Dendritic cell treated with granulocyte-macrophage colony-stimulating factor and Interleukin-4, amounts not matched to agents 40 ng/mL and 50 ng/mL, for 4 days (primary cell): ENCODE measurements around the gene GABRR3.

Experiments used
- H3K27ac Mint-ChIP-seq: one replicate; pipeline ENCODE4 v1.8.0; 2022; ENCODE audit warnings: mild to moderate bottlenecking, mixed read lengths
- H3K27me3 Mint-ChIP-seq: one replicate; pipeline ENCODE4 v1.8.0; 2022; ENCODE audit warnings: mild to moderate bottlenecking, mixed read lengths
- H3K36me3 Mint-ChIP-seq: one replicate; pipeline ENCODE4 v1.8.0; 2022; ENCODE audit warnings: low read depth, mixed read lengths
- H3K4me1 Mint-ChIP-seq: one replicate; pipeline ENCODE4 v1.8.0; 2022; ENCODE audit warnings: low read depth, mixed read lengths
- H3K4me3 Mint-ChIP-seq: one replicate; pipeline ENCODE4 v1.8.0; 2022; ENCODE audit warnings: mild to moderate bottlenecking, moderate library complexity, mixed read lengths
- H3K9me3 Mint-ChIP-seq: one replicate; pipeline ENCODE4 v1.8.0; 2022; ENCODE audit warnings: mixed read lengths
- intact Hi-C: fragments of 100-400 bp; cut with micrococcal nuclease; formaldehyde crosslinking; loops from one replicate; pipeline ENCODE4 v1.15.0; 2022

The GABRR3 gene

DNA sequence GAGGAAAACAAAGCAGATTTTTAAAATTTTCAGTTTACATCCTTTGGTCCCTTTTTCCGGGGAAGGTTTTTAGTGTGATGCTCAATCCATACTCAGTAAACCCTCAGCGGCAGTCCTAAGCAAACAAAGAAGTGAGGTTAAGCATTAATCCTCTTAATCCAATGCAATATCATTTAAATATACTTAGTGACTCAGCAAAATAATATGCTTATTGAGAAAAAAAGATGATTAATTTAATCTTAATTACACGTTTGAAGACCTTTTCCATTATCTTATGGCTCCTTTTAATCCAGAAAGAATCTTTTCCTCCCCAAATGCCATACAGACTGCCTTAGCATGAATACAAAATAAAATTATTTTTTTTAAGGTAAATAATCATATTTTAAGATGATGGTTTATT lies at the start of gene GABRR3:
GABRR3 (minus strand) TSS at position 108 of the 400 bp plus-strand sequence. CDS start 328 bp downstream, outside the sequence.
- no peaks in the 10 kb centered on the region for H3K9me3 Mint-ChIP-seq

DNA sequence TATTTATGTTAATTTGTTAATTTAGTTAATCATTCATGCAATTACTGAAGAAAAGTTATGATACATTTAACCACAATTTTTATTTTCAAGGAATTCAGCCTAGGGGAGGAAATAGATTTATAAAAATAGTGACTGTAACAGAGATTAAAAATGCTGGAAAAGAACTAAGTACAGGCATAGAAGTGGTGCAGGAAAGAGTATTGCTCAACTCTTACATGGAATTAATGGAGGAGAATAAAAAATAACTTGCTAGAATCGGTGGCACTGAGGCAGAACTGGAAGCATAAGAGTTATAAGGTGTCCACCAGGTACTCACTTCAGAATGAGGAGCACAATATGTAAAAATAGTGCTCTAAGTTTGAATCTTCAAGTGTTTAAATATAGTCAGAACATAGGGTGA lies 38.4 kb upstream of the GABRR3 start:
- H3K27ac Mint-ChIP-seq, result no peak overlapping the region
- H3K4me1 Mint-ChIP-seq, result no peaks in the 10 kb centered on the region
- intact Hi-C loops, result no loop called here
- H3K27me3 Mint-ChIP-seq, result no peaks in the 10 kb centered on the region
- H3K36me3 Mint-ChIP-seq, result no peaks in the 10 kb centered on the region
- no peak overlapping the region for H3K4me3 Mint-ChIP-seq
- no peaks in the 10 kb centered on the region for H3K9me3 Mint-ChIP-seq

More for the DNA sequence above, at the start of gene GABRR3:
- peaks cover 10% of the 10 kb centered on the region for H3K27me3 Mint-ChIP-seq
- no peak within 1 kb of the TSS for H3K27ac Mint-ChIP-seq
- intact Hi-C loops, result no loop called here
- H3K4me3 Mint-ChIP-seq, result no peak within 1 kb of the TSS
- peaks cover 5% of the 10 kb centered on the region for H3K4me1 Mint-ChIP-seq
- no peaks in the 10 kb centered on the region for H3K36me3 Mint-ChIP-seq

DNA sequence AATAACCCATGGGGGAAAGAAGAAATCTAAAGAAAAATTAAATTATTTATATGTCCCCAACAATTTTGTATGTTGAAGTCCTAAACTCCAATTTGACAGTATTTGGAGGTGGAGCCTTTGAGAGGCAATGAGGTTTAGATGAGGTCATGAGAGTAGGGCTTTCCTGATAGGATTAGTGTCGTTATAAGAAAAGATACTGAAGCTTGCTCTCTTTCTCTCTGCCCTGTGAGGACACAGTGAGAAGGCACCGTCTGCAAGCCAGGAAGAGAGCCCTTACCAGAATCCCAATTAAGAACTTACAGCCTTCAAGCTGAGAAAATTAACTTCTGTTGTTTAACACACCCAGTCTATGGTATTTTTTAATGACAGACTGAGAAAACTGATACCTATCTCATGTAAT lies 35.7 kb upstream of the GABRR3 start:
- intact Hi-C loops, result no loop called here
- no peaks in the 10 kb centered on the region for H3K27me3 Mint-ChIP-seq
- H3K4me1 Mint-ChIP-seq, result no peaks in the 10 kb centered on the region
- H3K9me3 Mint-ChIP-seq, result no peaks in the 10 kb centered on the region
- no peaks in the 10 kb centered on the region for H3K36me3 Mint-ChIP-seq
- no peak overlapping the region for H3K27ac Mint-ChIP-seq
- no peak overlapping the region for H3K4me3 Mint-ChIP-seq

DNA sequence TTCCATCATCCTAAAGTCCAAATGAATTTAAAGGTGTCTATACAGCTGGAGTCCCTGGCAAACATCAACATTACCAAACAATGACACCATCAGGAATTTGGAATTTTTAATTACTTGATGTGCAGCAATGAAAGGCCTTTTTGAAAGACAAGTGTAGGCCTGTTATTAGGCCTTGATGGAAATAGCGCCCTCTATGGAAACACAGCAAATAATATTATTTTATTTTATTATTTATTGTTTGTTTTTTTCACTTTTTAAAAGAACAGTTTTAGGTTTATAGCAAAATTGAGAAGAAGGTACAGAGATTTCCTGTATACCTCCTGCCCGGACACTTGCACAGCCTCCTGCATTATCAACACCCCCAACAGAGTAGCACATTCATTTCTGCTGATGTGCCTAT lies 33.7 kb upstream of the GABRR3 start:
- intact Hi-C loops, result no loop called here
- Mint-ChIP-seq H3K27me3 (peaks cover 1% of the 10 kb centered on the region), H3K9me3 (no peaks in the 10 kb centered on the region)

DNA sequence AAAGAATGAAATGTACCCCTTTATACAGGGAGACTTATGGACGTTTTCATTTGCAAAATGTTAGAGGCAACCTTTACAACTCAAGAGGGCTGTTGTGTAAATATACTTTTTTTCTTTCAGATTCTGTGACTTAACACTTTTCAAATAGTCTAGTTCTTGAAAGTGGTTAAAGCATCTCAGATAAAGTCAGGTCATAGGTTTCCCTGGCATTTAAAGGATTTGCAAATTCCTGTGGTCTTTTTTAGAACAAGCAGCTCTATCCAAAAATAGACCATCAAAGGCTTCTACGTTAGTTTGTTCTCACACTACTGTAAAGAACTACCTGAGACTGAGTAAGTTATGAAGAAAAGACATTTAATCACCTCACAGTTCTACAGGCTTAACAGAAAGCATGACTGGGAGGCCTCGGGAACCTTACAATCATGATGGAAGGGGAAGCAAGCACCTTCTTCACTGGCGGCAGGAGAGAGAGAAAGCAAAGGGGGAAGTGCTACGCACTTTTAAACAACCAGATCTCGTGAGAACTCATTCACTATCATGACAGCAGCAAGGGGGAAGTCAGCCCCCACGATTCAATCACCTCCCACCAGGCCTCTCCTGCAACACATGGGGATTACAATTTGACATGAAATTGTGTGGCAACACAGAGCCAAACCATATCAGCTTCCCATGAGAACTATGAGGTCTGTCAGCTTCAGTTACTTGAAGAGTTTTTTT lies 23.3 kb upstream of the GABRR3 start:
- H3K36me3 Mint-ChIP-seq, result no peaks in the 10 kb centered on the region
- intact Hi-C loops, result no loop called here
- peaks cover 6% of the 10 kb centered on the region for H3K4me1 Mint-ChIP-seq
- peaks cover 1% of the 10 kb centered on the region for H3K27me3 Mint-ChIP-seq
- no peak overlapping the region for H3K4me3 Mint-ChIP-seq
- no peaks in the 10 kb centered on the region for H3K9me3 Mint-ChIP-seq
- H3K27ac Mint-ChIP-seq, result no peak overlapping the region

More for the DNA sequence above, 33.7 kb upstream of the GABRR3 start:
- H3K27ac Mint-ChIP-seq, result no peak overlapping the region
- H3K4me1 Mint-ChIP-seq, result no peaks in the 10 kb centered on the region
- H3K36me3 Mint-ChIP-seq, result no peaks in the 10 kb centered on the region
- H3K4me3 Mint-ChIP-seq, result no peak overlapping the region

DNA sequence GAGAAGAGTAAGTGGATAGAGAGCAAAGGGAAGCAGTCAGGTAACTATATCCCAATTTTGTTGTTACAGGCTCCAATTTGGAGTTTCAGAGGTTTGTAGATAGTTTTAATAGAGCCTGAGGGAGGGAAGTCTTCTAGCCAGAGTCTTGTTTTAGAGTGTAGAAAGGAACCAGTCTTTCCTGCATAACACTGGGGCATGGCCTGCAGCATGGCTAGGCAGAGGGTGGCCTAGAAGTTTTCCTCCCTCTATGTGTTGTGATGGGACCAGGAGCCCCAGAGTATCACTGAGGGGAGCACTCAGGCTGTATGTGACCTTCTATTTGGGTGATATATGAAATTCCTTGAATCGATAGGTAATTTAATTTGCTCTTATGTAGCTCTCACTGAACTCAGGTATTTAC lies 22.5 kb upstream of the GABRR3 start:
- Mint-ChIP-seq H3K27ac (no peak overlapping the region), H3K36me3 (no peaks in the 10 kb centered on the region), H3K9me3 (no peaks in the 10 kb centered on the region), H3K4me3 (no peak overlapping the region), H3K4me1 (peaks cover 6% of the 10 kb centered on the region), H3K27me3 (peaks cover 1% of the 10 kb centered on the region)
- intact Hi-C loops, result no loop called here

DNA sequence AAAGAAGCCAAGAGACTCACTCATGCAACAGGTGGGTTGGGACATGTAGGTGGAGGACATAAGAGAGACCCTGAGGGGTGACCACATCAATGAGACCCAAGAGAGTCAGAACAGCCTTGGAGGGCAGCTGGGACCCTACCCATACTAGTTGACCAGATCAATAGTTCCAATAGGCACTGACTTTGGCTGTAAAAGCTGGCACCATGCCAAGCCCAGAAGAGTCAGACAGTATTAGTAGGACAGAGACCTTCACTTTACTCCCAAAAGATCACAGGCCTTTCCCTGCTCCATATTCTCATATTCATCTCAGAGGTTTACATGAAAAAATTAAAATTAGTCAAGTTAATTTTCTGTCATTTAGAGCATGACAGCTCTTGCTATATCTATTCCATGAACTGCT lies 20.9 kb upstream of the GABRR3 start:
- Mint-ChIP-seq H3K27ac (no peak overlapping the region), H3K27me3 (peaks cover 1% of the 10 kb centered on the region), H3K4me1 (peaks cover 6% of the 10 kb centered on the region), H3K36me3 (no peaks in the 10 kb centered on the region), H3K4me3 (no peak overlapping the region), H3K9me3 (no peaks in the 10 kb centered on the region)
- intact Hi-C loops, result no loop called here

DNA sequence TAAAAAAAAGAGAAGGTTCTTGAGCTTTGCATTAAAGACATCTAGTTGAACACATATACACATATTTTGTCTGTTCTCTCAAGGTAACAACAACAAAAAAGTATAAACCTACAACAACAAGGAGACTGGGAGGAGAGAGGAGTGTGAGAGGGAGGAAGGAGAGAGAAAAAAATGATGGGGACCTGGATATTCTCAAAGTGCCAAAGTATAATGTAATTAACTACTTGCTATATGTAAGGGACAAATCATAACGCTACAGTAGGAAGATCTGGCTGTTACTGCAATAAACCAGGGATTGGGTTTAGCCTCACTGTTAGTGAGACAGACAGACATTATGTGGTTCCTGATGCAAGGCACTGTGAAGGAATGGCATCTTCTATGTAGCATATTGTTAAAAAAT lies 14.2 kb upstream of the GABRR3 start:
- no peak overlapping the region for H3K27ac Mint-ChIP-seq
- H3K27me3 Mint-ChIP-seq, result no peaks in the 10 kb centered on the region
- no peaks in the 10 kb centered on the region for H3K36me3 Mint-ChIP-seq
- intact Hi-C loops, result loop anchor here (10.0 kb wide), 1 partner anchor 526 kb away; no protein-coding TSS in a partner anchor
- no peaks in the 10 kb centered on the region for H3K9me3 Mint-ChIP-seq
- peaks cover 6% of the 10 kb centered on the region for H3K4me1 Mint-ChIP-seq
- no peak overlapping the region for H3K4me3 Mint-ChIP-seq

DNA sequence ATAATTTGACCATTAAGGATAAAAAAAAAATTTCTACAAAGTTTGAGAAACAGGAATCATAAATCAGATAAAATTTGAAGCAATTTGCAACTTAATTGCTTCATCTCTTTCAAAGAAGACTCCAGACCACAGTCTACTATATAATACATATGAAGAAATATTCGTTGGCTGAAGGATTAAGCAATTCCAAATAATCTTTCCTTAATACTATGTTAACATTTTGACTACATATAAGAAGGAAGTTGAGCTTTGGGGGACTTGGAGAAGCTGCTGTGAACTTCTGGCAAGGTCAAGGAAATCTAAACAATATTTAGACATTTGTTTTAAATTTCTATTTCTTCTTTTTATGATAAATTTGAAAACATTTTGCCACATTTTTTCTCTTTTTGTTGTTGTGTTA lies 13.5 kb upstream of the GABRR3 start:
- Mint-ChIP-seq H3K9me3 (no peaks in the 10 kb centered on the region), H3K27me3 (no peaks in the 10 kb centered on the region), H3K4me1 (peaks cover 6% of the 10 kb centered on the region), H3K27ac (no peak overlapping the region), H3K36me3 (no peaks in the 10 kb centered on the region), H3K4me3 (no peak overlapping the region)
- intact Hi-C loops, result loop anchor here (10.0 kb wide), 1 partner anchor 526 kb away; no protein-coding TSS in a partner anchor

DNA sequence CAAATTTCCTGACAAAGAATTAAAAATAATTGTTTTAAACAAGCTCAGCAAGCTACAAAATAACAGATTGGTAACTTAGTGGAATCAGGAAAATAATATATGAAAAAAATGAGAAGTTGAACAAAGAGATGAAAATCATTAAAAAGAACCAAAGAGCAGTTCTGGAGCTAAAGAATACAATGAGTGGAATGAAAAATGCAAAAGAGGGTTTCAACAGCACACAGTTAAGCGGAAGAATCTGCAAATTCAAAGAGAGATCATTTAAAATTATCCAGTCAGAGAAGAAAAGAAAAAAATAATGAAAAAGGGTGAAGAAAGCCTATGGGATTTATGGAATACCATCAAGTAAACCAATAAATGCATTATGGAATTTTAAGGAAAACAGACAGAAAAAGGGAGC lies 6.2 kb upstream of the GABRR3 start:
- H3K27me3 Mint-ChIP-seq, result peaks cover 5% of the 10 kb centered on the region

DNA sequence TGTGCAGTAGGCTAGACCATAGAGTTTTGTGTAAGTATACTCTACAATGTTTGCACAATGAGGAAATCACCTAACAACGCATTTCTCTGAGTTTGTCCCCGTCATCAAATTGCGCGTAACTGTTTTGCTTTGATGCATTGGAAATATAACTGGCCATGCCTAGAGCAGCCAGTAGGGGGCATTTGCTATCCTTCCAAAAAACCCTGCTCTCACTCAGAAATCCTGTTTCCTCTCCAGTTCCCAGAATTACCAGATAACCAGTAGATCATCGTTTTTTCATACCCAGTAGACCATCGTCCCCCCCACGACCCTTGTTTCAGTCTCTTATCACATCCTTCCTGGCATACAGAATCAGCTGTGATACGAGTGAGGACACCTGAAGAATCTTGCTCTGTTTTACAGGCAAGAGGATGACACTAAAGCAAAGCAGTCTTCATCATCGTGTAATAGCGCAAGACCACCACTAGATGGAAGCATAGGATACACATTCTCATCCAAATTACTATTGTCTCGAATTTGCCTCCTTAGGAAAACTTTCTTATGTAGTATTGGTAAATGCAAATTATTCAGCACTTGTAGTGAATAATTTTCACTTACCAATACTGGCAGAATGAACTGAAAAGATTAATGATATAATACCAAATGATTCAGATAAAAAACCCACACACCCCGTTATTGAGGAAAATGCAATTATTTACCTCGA lies 4.4 kb upstream of the GABRR3 start:
- no peaks in the 10 kb centered on the region for H3K36me3 Mint-ChIP-seq
- H3K9me3 Mint-ChIP-seq, result peaks cover 10% of the 10 kb centered on the region
- no peak overlapping the region for H3K27ac Mint-ChIP-seq
- H3K4me1 Mint-ChIP-seq, result peaks cover 5% of the 10 kb centered on the region
- peak overlapping the region; percentile 71 for H3K4me3 Mint-ChIP-seq
- intact Hi-C loops, result loop anchor here (1.0 to 10.0 kb wide), 5 partner anchors 148 to 773 kb away; partner anchors contain the start of gene CLDND1
- peaks cover 10% of the 10 kb centered on the region for H3K27me3 Mint-ChIP-seq

More for the DNA sequence above, 6.2 kb upstream of the GABRR3 start:
- intact Hi-C loops, result loop anchor here (5.0 to 10.0 kb wide), 3 partner anchors 146 to 771 kb away; no protein-coding TSS in a partner anchor
- H3K9me3 Mint-ChIP-seq, result peaks cover 10% of the 10 kb centered on the region
- H3K4me3 Mint-ChIP-seq, result no peak overlapping the region
- peaks cover 5% of the 10 kb centered on the region for H3K4me1 Mint-ChIP-seq
- H3K36me3 Mint-ChIP-seq, result no peaks in the 10 kb centered on the region
- H3K27ac Mint-ChIP-seq, result no peak overlapping the region

DNA sequence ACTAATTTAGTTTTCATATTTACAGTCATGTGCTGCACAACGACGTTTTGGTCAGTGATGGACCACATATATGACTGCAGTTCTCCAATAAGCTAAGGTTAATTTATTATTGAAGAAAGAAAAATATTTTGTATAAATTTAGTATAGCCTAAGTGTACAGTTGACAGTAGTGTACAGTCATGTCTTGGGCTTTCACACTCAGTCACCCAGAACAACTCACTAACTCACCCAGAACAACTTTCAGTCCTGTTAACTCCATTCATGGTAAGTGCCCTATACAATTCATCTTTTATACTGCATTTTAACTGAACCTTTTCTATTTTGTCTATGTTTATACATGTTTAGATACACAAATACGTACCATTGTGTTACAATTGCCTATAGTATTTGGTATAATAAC lies 3.8 kb upstream of the GABRR3 start:
- H3K27me3 Mint-ChIP-seq, result peaks cover 10% of the 10 kb centered on the region
- H3K4me1 Mint-ChIP-seq, result peaks cover 5% of the 10 kb centered on the region
- H3K36me3 Mint-ChIP-seq, result no peaks in the 10 kb centered on the region
- H3K4me3 Mint-ChIP-seq, result no peak overlapping the region
- no peak overlapping the region for H3K27ac Mint-ChIP-seq
- intact Hi-C loops, result loop anchor here (1.0 kb wide), 2 partner anchors 290 to 483 kb away; partner anchors contain the start of gene CLDND1
- peaks cover 10% of the 10 kb centered on the region for H3K9me3 Mint-ChIP-seq

DNA sequence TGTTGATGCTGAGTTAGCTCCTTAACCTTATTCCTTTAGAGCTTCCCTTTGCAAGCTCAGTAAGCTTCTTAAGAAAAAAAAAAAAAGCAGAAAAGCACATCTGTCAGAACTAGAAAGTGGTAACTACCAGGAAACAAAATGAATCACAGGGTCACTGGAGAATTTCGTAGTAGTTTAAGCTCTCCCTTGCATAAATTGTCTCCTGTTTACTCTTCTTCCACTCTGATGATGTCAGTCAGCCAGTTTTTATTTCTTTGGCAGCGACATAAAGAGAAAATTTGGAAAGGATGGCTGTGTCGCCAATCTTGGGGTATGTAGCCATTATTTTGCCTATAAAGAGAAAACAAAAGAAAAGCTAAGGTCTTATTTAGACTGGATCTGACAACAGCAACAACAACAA lies 3.2 kb upstream of the GABRR3 start:
- Mint-ChIP-seq H3K4me3 (no peak overlapping the region), H3K36me3 (no peaks in the 10 kb centered on the region), H3K27me3 (peaks cover 10% of the 10 kb centered on the region), H3K4me1 (peaks cover 5% of the 10 kb centered on the region), H3K27ac (no peak overlapping the region), H3K9me3 (peaks cover 10% of the 10 kb centered on the region)
- intact Hi-C loops, result no loop called here

DNA sequence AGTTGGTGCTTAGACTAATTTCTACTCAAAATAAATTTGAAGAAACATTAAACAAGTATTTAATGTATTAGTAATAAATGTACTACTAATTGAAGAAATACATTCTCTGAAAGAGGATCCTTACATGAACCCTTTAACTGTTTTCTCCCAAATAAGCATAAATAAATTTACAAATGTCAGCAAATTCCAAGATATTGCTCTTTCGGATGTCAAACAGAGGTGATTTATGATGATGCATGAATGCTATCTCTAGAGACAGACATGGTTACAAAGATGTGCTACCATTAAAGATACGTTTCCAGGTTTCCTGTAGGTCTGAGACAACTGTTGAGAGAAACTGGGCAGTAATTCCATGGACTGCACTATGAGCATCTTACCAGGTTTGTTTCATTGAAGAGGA lies 629 bp downstream of the GABRR3 start:
- H3K36me3 Mint-ChIP-seq, result no peaks in the 10 kb centered on the region
- H3K27ac Mint-ChIP-seq, result no peak overlapping the region
- H3K4me1 Mint-ChIP-seq, result peaks cover 3% of the 10 kb centered on the region
- intact Hi-C loops, result no loop called here
- H3K4me3 Mint-ChIP-seq, result no peak overlapping the region
- H3K9me3 Mint-ChIP-seq, result no peaks in the 10 kb centered on the region
- H3K27me3 Mint-ChIP-seq, result peaks cover 10% of the 10 kb centered on the region
